ENCODE measurements around the gene NDUFV2.
"Not testable (repeated sequence)": the region's sequence is repeated elsewhere in the genome, so short reads cannot be mapped to it uniquely, and the experiment has no call there.

Gene NDUFV2

DNA sequence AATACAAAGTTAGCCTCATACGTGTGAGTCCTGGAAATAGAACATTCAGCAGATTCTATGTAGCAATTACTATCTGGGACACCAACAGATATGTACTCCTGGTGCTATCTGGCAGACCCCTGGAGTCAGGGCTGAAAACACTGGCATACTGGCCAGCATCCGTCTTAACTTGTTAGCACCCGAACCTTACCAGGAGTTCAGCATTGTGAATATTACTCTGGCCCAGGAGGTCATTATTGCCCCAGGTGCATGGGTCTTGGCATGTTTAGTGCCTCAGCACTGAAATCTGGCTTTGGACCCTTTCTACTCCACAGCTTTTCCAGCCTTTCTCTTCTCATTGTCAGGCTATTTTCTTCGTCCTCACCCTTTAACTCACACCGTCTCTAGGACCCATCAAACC, 11.9 kb upstream of the NDUFV2 start:
- DNase-seq (ENCODE audit: low read depth in 1 of 2, low spot score in 1 of 2) = no peak

GRCh38 chr18:9091066-9091476, 11.4 kb upstream of the NDUFV2 start:
- no peak for DNase-seq (ENCODE audit: low read depth in 1 of 2, low spot score in 1 of 2)

DNA sequence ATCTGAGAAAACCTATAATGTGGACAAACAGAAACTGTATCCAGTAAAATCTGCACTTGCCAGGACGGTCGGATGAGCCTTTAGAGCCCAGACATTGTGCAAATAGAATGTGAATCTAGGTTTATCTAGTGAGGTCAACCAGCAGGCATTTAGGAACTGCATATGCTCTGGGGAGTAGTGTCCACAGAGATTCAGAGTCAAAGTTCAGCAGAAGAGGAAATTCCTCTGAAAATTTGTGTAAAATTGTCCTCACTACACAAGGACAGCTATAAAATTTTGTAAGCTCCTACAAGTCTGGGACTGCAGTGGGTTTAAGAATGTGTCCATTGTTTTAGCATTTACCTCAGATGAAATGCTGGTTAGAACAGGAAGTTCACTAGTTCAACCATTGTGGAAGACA, 9.8 kb upstream of the NDUFV2 start:
- DNase-seq (ENCODE audit: low read depth in 1 of 2, low spot score in 1 of 2) = no peak

DNA sequence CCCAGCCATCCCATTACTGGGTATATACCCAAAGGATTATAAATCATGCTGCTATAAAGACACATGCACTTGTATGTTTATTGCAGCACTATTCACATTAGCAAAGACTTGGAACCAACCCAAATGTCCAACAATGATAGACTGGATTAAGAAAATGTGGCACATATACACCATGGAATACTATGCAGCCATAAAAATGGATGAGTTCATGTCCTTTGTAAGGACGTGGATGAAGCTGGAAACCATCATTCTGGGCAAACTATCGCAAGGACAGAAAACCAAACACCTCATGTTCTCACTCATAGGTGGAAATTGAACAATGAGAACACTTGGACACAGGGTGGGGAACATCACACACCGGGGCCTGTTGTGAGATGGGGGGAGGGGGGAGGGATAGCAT, 9.4 kb upstream of the NDUFV2 start:
- DNase-seq (ENCODE audit: low read depth in 1 of 2, low spot score in 1 of 2) = not testable (repeated sequence)

DNA sequence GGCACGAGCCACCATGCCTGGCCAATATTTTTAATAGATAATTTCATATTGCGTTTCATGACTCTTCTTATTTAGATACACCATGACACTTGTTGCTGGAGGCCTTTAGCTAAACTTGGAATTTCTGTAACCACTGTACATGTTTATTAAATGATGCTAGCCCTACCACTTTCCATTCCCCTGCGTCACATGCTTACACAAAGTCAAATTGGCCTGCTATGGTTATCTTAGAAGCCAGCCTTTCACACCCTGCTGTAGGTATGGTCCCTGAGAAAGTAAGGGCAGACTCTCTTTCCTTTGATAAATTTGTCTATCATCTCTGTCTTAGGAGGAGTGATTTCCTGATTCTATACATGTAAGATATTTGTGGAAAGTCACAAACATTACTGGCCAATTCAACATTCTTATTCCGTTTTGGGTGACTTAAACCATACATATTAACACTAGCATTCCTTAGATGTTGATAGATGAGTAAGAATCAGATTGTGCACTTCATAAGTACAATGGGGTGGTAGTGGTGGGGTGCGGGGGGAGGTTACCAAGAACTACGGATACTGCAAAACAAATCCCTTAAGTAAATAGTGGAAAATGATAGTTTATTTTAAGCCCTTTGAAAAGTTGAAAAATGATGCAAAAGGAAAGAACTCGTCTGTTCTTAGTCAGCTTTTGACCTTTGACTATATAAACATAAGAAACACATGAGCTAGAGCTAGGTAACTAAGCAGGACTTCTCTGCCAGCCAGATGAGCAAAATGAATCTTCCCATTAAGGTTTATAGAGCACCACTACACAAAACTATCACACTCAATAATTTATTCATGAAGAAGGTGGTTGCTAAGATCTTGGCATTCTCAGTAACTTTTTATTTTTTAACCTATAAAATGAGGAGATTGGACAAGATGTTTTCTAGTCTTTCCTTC, 7.9 kb upstream of the NDUFV2 start:
- no peak for DNase-seq (ENCODE audit: low read depth in 1 of 2, low spot score in 1 of 2)

DNA sequence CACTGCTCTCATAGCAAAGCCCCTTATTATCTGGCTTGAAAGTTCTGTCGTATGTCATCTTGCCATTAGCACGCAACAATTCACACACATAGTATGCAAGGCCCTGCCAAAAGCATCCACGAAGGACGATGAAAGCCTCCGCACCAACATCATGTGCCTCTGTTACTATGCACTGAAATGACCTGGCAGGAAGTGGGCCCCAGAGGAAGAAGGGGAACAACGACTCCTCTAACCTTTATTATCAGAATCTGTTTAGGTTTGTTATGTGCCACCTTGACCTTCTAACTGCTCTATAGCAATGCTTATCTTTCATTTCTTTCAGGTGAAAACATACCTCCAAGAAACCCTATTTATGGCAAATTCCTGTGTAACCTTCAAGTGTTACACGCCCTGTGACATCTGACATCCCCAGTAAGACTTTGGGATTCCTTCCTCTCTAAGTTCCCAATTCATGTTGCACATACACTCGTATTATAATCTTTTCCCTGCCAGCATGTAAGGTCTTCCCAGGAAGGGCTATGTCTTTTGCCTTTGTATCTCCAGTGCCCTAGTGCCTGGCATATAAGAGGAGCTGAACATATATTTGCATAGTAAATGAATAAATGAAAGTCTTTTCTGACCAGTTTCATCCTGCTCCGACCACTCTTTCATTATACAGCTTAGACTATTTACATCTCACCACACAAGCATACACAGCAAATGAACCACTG, 7.0 kb upstream of the NDUFV2 start:
- DNase-seq (ENCODE audit: low read depth in 1 of 2, low spot score in 1 of 2) = no peak

GRCh38 chr18:9096007-9096371, 6.5 kb upstream of the NDUFV2 start:
- no peak for DNase-seq (ENCODE audit: low read depth in 1 of 2, low spot score in 1 of 2)

DNA sequence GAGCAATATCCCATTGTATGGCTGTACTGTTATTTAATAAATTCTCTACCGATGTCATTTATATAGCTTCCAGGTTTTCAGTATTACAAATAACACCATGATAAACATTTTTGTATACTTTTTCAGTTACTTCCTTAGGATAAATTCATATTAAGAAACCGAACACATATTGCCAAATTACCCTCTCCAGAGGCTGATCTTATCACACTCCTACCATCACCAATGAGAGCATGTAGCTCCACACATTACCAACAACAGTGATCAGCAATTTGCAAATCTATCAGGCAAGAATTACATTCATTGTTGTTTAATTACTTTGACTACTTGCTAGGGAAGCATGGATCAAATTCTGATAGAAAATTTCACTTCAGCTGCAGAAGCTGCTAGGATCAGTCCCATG, 5.8 kb upstream of the NDUFV2 start:
- no peak for DNase-seq (ENCODE audit: low read depth in 1 of 2, low spot score in 1 of 2)

GRCh38 chr18:9097349-9097748, 5.2 kb upstream of the NDUFV2 start:
- no peak for DNase-seq (ENCODE audit: low read depth in 1 of 2, low spot score in 1 of 2)

GRCh38 chr18:9100796-9101195, 1.7 kb upstream of the NDUFV2 start:
- no peak for DNase-seq (ENCODE audit: low read depth in 1 of 2, low spot score in 1 of 2)

DNA sequence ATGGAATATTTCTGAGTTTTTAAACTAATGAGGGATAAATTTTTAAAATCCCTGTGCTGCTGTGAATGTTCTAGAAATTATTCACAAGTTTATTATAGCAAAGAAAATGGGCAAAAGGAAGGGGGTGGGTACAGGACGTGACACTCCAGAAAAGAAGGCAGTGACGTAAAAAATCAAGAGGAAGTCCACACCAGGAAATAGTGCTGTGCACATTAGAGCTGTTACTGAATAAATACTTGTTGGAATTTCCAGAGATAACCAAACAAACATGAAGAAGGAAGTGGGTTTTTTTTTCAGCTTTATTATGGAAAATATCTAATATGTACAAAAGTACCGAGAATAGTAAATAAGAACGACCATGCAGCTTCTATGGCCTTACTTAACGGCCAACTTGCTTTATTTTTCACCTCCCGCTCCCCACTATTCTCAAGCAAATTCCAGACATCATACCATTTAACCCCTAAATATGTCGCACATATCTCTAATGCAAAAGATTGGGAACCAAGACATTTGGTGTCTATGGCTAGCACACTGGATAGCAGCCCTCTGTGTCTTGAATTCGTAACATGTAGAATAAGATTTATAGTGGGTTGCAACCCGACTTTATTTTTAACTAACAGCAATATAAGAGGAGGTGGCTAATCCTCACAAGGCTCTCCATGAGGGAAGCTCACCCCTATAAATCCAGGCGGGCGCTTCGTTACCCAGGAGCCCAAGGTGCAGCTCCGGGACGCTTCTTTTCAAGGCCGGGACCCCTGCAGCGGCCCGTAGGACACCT, 580 bp upstream of the NDUFV2 start:
- no peak for DNase-seq (ENCODE audit: low read depth in 1 of 2, low spot score in 1 of 2)

DNA sequence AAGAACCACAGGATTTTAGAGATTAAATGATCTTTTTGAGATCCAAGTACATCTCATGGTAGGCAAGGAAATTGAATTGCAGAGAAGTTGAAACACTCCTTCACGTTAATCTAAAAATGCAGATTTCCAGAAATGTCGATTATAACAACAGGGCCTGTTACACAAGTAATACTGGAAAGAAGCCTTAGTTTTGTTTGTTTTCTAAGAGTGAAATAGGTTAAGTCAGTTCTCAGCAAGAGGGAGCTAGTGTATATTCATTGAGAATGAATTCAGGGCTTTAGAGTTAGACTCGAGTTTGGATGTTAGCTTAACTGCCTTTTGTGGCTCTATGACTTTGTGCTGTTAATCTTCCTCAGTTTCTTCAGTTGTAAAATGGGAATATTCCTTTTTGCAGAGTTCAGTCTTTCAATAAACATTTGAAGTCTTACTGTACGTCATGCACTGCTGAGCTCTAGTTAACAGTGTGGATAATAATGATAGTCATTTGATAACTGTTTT, 926 bp downstream of the NDUFV2 start:
- no peak for DNase-seq (ENCODE audit: low read depth in 1 of 2, low spot score in 1 of 2)

- no peak for DNase-seq (ENCODE audit: low read depth in 1 of 2, low spot score in 1 of 2)
These were observed 1.9 kb downstream of the NDUFV2 start for GRCh38 chr18:9104244-9104901.

- no peak for DNase-seq (ENCODE audit: low read depth in 1 of 2, low spot score in 1 of 2)
These were observed 2.9 kb downstream of the NDUFV2 start for GRCh38 chr18:9105420-9105819.

DNA sequence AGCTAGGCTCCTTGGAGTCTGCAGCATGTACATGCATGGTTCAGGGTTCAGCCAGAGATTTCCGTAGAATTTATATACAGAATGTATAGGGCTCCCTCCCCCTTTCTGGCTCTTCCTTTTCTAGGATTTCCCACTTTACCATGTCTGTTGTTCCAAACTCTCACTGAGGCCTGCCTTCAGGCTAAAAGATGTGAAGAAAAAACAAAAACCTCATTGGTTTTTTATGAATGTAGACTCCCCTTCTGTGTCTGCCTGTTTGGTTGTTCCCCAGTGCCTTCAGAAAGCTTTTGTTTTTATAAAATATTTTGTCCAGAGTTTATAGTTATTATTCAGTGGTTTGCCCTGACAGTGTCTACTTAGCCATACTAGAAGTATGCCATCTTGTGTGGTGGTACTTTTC, 3.6 kb downstream of the NDUFV2 start:
- DNase-seq (ENCODE audit: low read depth in 1 of 2, low spot score in 1 of 2) = no peak

- DNase-seq (ENCODE audit: low read depth in 1 of 2, low spot score in 1 of 2) = no peak
These were observed 4.5 kb downstream of the NDUFV2 start for GRCh38 chr18:9106800-9107584.

DNA sequence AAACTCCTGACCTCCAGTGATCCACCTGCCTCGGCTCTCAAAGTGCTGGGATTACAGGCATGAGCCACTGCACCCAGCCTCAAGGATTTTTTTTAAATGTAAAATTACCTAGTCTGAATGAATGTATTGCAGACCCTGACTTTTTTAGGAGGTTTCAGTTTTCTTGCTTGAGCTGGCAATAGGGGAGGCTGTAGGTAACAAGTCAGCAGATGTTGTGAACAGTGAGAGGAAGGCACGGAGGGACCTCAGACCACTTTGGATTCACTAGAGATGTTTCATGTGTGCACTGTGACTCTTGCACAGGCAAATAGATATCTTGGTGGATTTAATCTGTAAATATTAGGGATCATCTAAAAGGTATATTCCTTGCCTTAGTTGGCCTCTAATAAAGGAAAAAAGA, 6.4 kb downstream of the NDUFV2 start:
- DNase-seq (ENCODE audit: low read depth in 1 of 2, low spot score in 1 of 2) = no peak

DNA sequence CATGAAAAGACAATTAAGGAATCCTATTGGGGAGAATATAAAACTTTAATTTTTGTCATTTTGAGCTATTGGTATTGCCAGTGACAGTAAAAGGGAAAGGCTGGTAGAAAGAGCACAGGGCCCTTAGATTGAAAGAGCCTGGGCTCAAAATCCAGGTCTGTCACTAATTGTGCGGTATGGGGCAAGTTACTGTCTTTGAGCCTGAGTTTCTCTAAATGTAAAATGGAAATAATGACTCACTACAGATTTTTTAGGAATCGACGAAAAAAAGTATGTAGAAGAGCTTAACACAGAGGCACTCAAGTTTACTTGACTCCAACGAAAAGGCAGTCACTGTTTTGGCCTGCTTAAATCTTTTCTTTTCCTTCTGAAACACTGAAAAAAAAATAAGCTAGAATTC, 7.0 kb downstream of the NDUFV2 start:
- DNase-seq (ENCODE audit: low read depth in 1 of 2, low spot score in 1 of 2) = no peak

GRCh38 chr18:9113468-9114149, 11.1 kb downstream of the NDUFV2 start:
- no peak for DNase-seq (ENCODE audit: low read depth in 1 of 2, low spot score in 1 of 2)

GRCh38 chr18:9115984-9116383, 13.5 kb downstream of the NDUFV2 start:
- DNase-seq (ENCODE audit: low read depth in 1 of 2, low spot score in 1 of 2) = no peak

Data from activated CD4-positive, alpha-beta T cell treated with anti-CD3 and anti-CD28 coated beads, Interleukin-2, amount 50 U/mL, for 24 hours (primary cell).